BLaER1 (cell line): ENCODE measurements around the gene GIMAP8.

ENCODE experiments used
- H3K27ac ChIP-seq: shearing (Covaris generic); formaldehyde crosslinking; 2 replicates; pipeline ENCODE4 v1.8.1; 2022
- H3K27me3 ChIP-seq: shearing (Covaris generic); formaldehyde crosslinking; 2 replicates; pipeline ENCODE4 v1.8.1; 2022
- H3K36me3 ChIP-seq: shearing (Covaris generic); formaldehyde crosslinking; 2 replicates; pipeline ENCODE4 v1.8.1; 2022
- H3K4me1 ChIP-seq: shearing (Covaris generic); formaldehyde crosslinking; 2 replicates; pipeline ENCODE4 v1.8.1; 2022
- H3K4me2 ChIP-seq: shearing (Covaris generic); formaldehyde crosslinking; 2 replicates; pipeline ENCODE4 v1.8.1; 2022
- H3K4me3 ChIP-seq: shearing (Covaris generic); formaldehyde crosslinking; 2 replicates; pipeline ENCODE4 v1.8.1; 2022
- H3K9ac ChIP-seq: shearing (Covaris generic); formaldehyde crosslinking; 2 replicates; pipeline ENCODE4 v1.8.1; 2022
- H3K9me3 ChIP-seq: shearing (Covaris generic); formaldehyde crosslinking; 2 replicates; pipeline ENCODE4 v1.8.1; 2022
- H4K20me1 ChIP-seq: shearing (Covaris generic); formaldehyde crosslinking; 2 replicates; pipeline ENCODE4 v1.8.1; 2022
- Cebpa-rat ChIP-seq: shearing (Covaris generic); IDR thresholded peaks from 2 replicates; pipeline ENCODE4 v1.8.1; 2022

The GIMAP8 gene

GRCh38 chr7:150411606-150412005 lies 38.8 kb upstream of the GIMAP8 start:
- H4K20me1 ChIP-seq, result peaks cover 32% of the 10 kb centered on the region; the same call in 1 of the 2 replicates
- H3K4me1 ChIP-seq, result peaks cover 67% of the 10 kb centered on the region
- peak overlapping the region; percentile 35; the same call in 1 of the 2 replicates for H3K27ac ChIP-seq
- H3K4me2 ChIP-seq, result peak overlapping the region; percentile 87
- H3K9ac ChIP-seq, result no peak overlapping the region
- H3K27me3 ChIP-seq, result no peaks in the 10 kb centered on the region
- no peaks in the 10 kb centered on the region for H3K9me3 ChIP-seq
- no peak overlapping the region for H3K4me3 ChIP-seq
- H3K36me3 ChIP-seq, result peaks cover 36% of the 10 kb centered on the region
- TF ChIP-seq Cebpa-rat, result no peak

GRCh38 chr7:150412016-150412415 lies 38.4 kb upstream of the GIMAP8 start:
- no peak for TF ChIP-seq Cebpa-rat
- H3K4me1 ChIP-seq, result peaks cover 66% of the 10 kb centered on the region
- peaks cover 36% of the 10 kb centered on the region for H3K36me3 ChIP-seq

DNA sequence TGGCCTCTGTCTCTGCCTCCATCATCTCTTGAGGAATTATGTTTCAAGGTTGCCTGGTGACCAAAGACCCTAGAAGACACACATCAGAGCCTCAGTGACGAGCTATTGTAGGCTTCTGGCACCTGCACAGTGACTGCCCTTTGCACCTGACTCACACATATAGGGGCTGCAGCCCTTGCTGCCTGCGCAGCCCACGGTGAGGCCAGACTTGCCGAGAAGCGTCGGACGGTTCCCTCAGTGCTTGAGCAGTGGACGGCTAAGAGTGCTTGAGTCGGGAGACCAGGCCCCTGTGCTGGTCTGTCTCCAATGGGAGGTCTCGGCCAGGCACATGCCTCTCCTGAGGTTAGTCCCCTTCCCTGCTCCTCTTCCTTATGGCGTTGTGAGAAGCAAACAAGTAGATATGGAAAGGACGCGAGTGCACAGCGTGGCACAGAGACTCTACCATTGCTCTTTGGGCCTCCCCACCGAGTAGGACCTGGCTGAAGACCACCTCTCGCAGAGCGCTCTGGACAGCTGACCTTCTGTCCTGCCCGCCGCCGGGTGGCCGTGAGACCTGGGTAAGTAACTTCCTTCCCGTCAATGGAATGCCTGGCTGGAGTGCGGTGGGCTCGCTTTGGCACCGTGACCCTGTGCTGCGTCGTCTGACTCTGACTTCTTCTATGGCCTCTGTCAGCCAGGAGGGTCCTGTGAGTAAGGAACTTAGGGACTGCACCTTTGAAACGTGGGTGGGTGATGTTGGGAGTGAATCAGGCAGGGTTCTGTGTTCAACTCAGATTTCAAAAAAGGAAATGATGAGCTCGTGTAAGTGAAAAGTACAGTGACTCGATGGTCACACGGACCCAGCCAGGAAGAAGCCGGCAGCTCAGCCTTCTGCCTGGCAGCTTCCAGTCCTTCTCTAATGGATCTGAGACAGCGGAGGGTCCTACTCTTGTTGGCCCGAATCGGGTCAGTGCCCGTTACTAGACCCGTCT lies 37.6 kb upstream of the GIMAP8 start:
- Histone ChIP-seq H3K4me3 (no peak overlapping the region), H4K20me1 (peaks cover 32% of the 10 kb centered on the region; the same call in 1 of the 2 replicates), H3K4me2 (no peak overlapping the region), H3K36me3 (peaks cover 36% of the 10 kb centered on the region), H3K9ac (no peak overlapping the region), H3K27ac (no peak overlapping the region), H3K9me3 (no peaks in the 10 kb centered on the region), H3K4me1 (peaks cover 59% of the 10 kb centered on the region), H3K27me3 (no peaks in the 10 kb centered on the region)
- TF ChIP-seq Cebpa-rat, result no peak

More at GRCh38 chr7:150412016-150412415, 38.4 kb upstream of the GIMAP8 start:
- no peaks in the 10 kb centered on the region for H3K9me3 ChIP-seq
- H3K27me3 ChIP-seq, result no peaks in the 10 kb centered on the region
- no peak overlapping the region for H3K4me3 ChIP-seq
- peak overlapping the region; percentile 87 for H3K4me2 ChIP-seq
- H4K20me1 ChIP-seq, result peaks cover 32% of the 10 kb centered on the region; the same call in 1 of the 2 replicates
- no peak overlapping the region for H3K9ac ChIP-seq
- H3K27ac ChIP-seq, result peak overlapping the region; percentile 35; the same call in 1 of the 2 replicates

GRCh38 chr7:150413640-150414081 lies 36.8 kb upstream of the GIMAP8 start:
- H3K27ac ChIP-seq, result no peak overlapping the region
- H3K4me1 ChIP-seq, result peaks cover 50% of the 10 kb centered on the region
- no peak overlapping the region for H3K4me3 ChIP-seq
- no peaks in the 10 kb centered on the region for H3K9me3 ChIP-seq
- H3K4me2 ChIP-seq, result no peak overlapping the region
- peaks cover 32% of the 10 kb centered on the region; the same call in 1 of the 2 replicates for H4K20me1 ChIP-seq
- H3K27me3 ChIP-seq, result no peaks in the 10 kb centered on the region
- H3K36me3 ChIP-seq, result peaks cover 36% of the 10 kb centered on the region
- no peak overlapping the region for H3K9ac ChIP-seq
- no peak for TF ChIP-seq Cebpa-rat

DNA sequence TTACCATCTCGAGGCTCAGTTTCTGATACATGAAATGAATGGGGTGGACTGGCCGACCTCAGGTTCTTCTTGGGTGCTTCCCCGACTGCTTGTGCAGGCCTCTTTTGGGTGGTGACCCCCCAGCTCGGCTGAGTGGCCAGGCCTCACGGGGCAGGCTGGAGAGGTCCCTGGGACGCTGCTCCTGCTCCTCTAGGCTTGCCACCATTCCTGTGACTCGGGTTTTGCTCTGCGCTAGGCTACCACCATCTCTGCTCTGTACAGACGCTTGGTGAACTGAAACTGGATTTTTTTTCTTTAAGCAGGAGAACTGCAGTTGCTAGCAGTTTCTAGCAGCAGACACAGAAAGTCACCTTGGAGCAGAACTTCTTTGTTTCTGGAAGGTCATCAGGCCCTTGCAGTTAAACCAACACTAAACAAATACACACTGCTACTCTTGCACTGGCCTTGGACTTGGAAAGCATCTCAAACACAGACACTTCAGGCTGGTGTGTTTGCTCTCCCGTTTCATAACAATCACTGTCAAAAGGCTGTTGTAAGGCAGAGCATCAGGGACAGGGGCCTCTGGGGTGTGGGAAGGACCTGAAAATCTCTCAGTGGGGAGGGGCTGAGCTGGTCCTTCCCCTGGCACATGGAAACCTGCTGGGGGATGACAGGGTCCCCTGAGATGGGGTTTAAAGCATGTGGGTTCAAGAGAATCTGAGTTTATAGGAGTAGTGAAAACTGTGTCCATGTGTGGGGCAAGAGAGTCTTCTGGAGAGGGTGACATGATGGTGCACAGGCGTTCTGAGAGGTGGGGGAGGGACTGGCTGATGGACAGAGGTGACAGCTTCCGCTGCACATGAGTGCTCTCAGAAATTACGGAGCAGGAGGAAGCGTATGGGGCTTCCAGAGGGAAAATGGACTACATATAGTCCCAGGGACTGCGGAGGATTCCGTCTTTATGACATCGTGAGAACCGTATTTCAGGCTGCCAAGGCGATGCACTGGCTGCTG lies 35.0 kb upstream of the GIMAP8 start:
- H3K27ac ChIP-seq, result no peak overlapping the region
- no peak overlapping the region for H3K4me3 ChIP-seq
- H3K27me3 ChIP-seq, result no peaks in the 10 kb centered on the region
- H3K36me3 ChIP-seq, result peaks cover 25% of the 10 kb centered on the region
- peaks cover 18% of the 10 kb centered on the region; the same call in 1 of the 2 replicates for H4K20me1 ChIP-seq
- H3K4me1 ChIP-seq, result peaks cover 32% of the 10 kb centered on the region
- 0 out of 2 replicates have a peak overlapping the region, but pooled peaks have one; percentile 22 for H3K9ac ChIP-seq
- H3K4me2 ChIP-seq, result no peak overlapping the region
- no peak for TF ChIP-seq Cebpa-rat
- no peaks in the 10 kb centered on the region for H3K9me3 ChIP-seq

GRCh38 chr7:150417239-150417638 lies 33.2 kb upstream of the GIMAP8 start:
- 0 out of 2 replicates have a peak, but pooled peaks cover under 1% of the 10 kb centered on the region for H4K20me1 ChIP-seq
- H3K4me2 ChIP-seq, result no peak overlapping the region
- no peaks in the 10 kb centered on the region for H3K9me3 ChIP-seq
- H3K27me3 ChIP-seq, result no peaks in the 10 kb centered on the region
- no peak for TF ChIP-seq Cebpa-rat
- no peak overlapping the region for H3K9ac ChIP-seq
- peaks cover 8% of the 10 kb centered on the region for H3K36me3 ChIP-seq
- no peak overlapping the region for H3K4me3 ChIP-seq
- H3K27ac ChIP-seq, result no peak overlapping the region
- H3K4me1 ChIP-seq, result peaks cover 14% of the 10 kb centered on the region

DNA sequence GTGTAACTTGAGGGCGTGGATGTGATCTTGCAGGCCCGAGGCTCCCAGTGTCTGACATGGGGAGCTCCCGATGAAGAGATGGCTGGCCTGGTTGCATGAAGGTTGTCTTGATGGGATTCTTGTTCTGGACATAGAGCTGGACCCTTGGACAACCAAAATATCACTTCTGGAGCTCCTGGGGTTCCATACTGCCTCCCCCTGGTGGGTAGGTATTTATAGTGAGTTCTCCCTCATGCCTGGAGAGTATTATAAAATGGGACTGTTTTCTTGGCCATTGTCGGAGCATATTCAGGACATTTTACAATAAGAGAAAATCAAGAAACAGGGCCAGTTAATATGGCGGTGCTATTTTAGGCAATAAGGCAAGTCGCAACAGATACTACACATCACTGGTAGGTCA lies 32.6 kb upstream of the GIMAP8 start:
- Histone ChIP-seq H3K27ac (no peak overlapping the region), H4K20me1 (no peaks in the 10 kb centered on the region), H3K27me3 (no peaks in the 10 kb centered on the region), H3K4me1 (peaks cover 8% of the 10 kb centered on the region; the same call in 1 of the 2 replicates), H3K9me3 (no peaks in the 10 kb centered on the region), H3K36me3 (peaks cover 1% of the 10 kb centered on the region; the same call in 1 of the 2 replicates), H3K4me3 (no peak overlapping the region), H3K9ac (no peak overlapping the region), H3K4me2 (no peak overlapping the region)
- no peak for TF ChIP-seq Cebpa-rat

DNA sequence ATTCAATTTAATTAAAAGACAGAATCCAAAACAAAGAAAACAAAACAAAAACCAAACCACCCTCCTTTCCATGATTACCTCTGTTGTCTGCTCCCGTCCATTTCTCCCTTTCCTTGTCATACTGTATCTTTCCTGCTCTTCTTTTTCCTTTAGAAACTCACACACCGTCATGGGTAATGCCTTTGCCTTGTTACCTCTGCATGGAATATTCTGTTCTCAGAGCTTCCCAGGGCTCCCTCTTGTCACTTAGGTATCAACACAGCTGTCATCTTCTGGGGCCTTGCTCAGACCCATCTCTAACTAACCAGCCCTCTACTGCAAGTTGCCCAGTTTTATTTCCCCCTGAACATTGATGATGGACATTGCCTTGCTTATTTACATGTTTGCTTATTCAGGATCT lies 30.2 kb upstream of the GIMAP8 start:
- Histone ChIP-seq H3K27ac (no peak overlapping the region), H4K20me1 (no peaks in the 10 kb centered on the region), H3K9ac (no peak overlapping the region), H3K4me2 (no peak overlapping the region), H3K9me3 (no peaks in the 10 kb centered on the region), H3K27me3 (no peaks in the 10 kb centered on the region), H3K4me1 (peaks cover 5% of the 10 kb centered on the region; the same call in 1 of the 2 replicates), H3K4me3 (no peak overlapping the region), H3K36me3 (no peaks in the 10 kb centered on the region)
- TF ChIP-seq Cebpa-rat, result no peak

GRCh38 chr7:150420987-150421674 lies 29.3 kb upstream of the GIMAP8 start:
- H3K27ac ChIP-seq, result no peak overlapping the region
- TF ChIP-seq Cebpa-rat, result no peak
- H4K20me1 ChIP-seq, result no peaks in the 10 kb centered on the region
- H3K4me3 ChIP-seq, result no peak overlapping the region
- H3K9me3 ChIP-seq, result no peaks in the 10 kb centered on the region
- no peaks in the 10 kb centered on the region for H3K4me1 ChIP-seq
- no peaks in the 10 kb centered on the region for H3K36me3 ChIP-seq
- H3K27me3 ChIP-seq, result no peaks in the 10 kb centered on the region
- H3K4me2 ChIP-seq, result no peak overlapping the region
- H3K9ac ChIP-seq, result no peak overlapping the region
